GM12892 (cell line): ENCODE measurements around the gene NDEL1.

Experiments used
- POLR2A ChIP-seq: IDR thresholded peaks from 2 replicates; pipeline ENCODE4 v1.6.1; 2011; ENCODE audit warnings: low read depth, low read length, control low read depth
- POLR2AphosphoS5 ChIP-seq: IDR thresholded peaks from 2 replicates; pipeline ENCODE4 v1.6.1; 2011; ENCODE audit warnings: low read depth, low read length, control low read depth
- TAF1 ChIP-seq: IDR thresholded peaks from 2 replicates; pipeline ENCODE4 v1.6.1; 2011; ENCODE audit warnings: low read depth, mild to moderate bottlenecking, control low read depth, low read length, borderline replicate concordance

GRCh38 chr17:8481089-8481488 lies 45.4 kb downstream of the NDEL1 start:
- TF ChIP-seq POLR2A, result no peak
- no peak for TF ChIP-seq TAF1
- TF ChIP-seq POLR2AphosphoS5, result no peak
